Measurements from ENCODE around the gene GTF2F1. TPM values are rescaled to one million over a fixed set of nuclear protein-coding genes. Genes with fewer than 3 reads are reported as not detected.
A peak's percentile ranks its signal among the peaks of the same experiment; 100 is the strongest.

Gene GTF2F1
- total RNA-seq, 1 experiment from 2014 or later: 89.4 TPM

GRCh38 chr19:6373813-6374108 is 19.2 kb downstream of the GTF2F1 start:
- Histone ChIP-seq H3K36me3 (ENCODE audit: low read depth, low read length) (peaks cover 5% of the 10 kb centered on the region; the same call in 1 of the 2 replicates), H3K79me2 (ENCODE audit: low read length) (no peaks in the 10 kb centered on the region), H3K9me3 (ENCODE audit: low read length) (no peaks in the 10 kb centered on the region), H3K9ac (ENCODE audit: low read length) (peak overlapping the region; percentile 22; the same call in 1 of the 2 replicates), H3K27me3 (ENCODE audit: low read length) (no peaks in the 10 kb centered on the region), H3K4me3 (ENCODE audit: low read length) (peak overlapping the region; percentile 65), H4K20me1 (ENCODE audit: low read length) (no peaks in the 10 kb centered on the region), H2AFZ (ENCODE audit: low read length) (peak overlapping the region; percentile 77), H3K4me1 (ENCODE audit: insufficient read depth, low read length) (peaks cover 9% of the 10 kb centered on the region), H3F3A (ENCODE audit: low read length, unreplicated experiment) (no peaks in the 10 kb centered on the region), H3K4me2 (ENCODE audit: low read length) (peak overlapping the region; percentile 83), H3K27ac (ENCODE audit: low read length) (no peak overlapping the region), H3K9me2 (replicated peaks; ENCODE audit: low read length) (no peaks in the 10 kb centered on the region)
- POLR2A ChIA-PET (ENCODE audit: unreplicated experiment): no interaction called here
- intact Hi-C loops (cut with micrococcal nuclease): loop anchor here (2.0 kb wide), 1 partner anchor 87 kb away; no protein-coding TSS in a partner anchor
- ATAC-seq: no peak
- CTCF ChIA-PET: no interaction called here
- BruUV-seq (replicated peaks): no TSS peak
- no peak for DNase-seq
- TF ChIP-seq EZH2 (IDR thresholded peaks at IDR 0.05; ENCODE audit: low read length, unreplicated experiment): no peak

GRCh38 chr19:6373096-6373812 is 19.7 kb downstream of the GTF2F1 start:
- no TSS peak for BruUV-seq (replicated peaks)
- Histone ChIP-seq H3K4me1 (ENCODE audit: insufficient read depth, low read length) (peaks cover 9% of the 10 kb centered on the region), H3K27ac (ENCODE audit: low read length) (peak overlapping the region; percentile 64), H3K9me2 (replicated peaks; ENCODE audit: low read length) (no peaks in the 10 kb centered on the region), H3K36me3 (ENCODE audit: low read depth, low read length) (peaks cover 10% of the 10 kb centered on the region; the same call in 1 of the 2 replicates), H3K4me3 (ENCODE audit: low read length) (peak overlapping the region; percentile 79), H3K79me2 (ENCODE audit: low read length) (no peaks in the 10 kb centered on the region), H3K9me3 (ENCODE audit: low read length) (no peaks in the 10 kb centered on the region), H3K27me3 (ENCODE audit: low read length) (no peaks in the 10 kb centered on the region), H3K9ac (ENCODE audit: low read length) (peak overlapping the region; percentile 70), H4K20me1 (ENCODE audit: low read length) (no peaks in the 10 kb centered on the region), H3F3A (ENCODE audit: low read length, unreplicated experiment) (no peaks in the 10 kb centered on the region), H2AFZ (ENCODE audit: low read length) (peak overlapping the region; percentile 92), H3K4me2 (ENCODE audit: low read length) (peak overlapping the region; percentile 83)
- intact Hi-C loops (cut with micrococcal nuclease): loop anchor here (2.0 kb wide), 1 partner anchor 88 kb away; no protein-coding TSS in a partner anchor
- ChIA-PET CTCF (interaction anchor here (0.6 to 1.1 kb wide), 3 partner anchors 12 to 490 kb away, joined by 6 to 8 read pairs (median 6); partner anchors contain the start of gene CLPP), POLR2A (ENCODE audit: unreplicated experiment) (interaction anchor here (0.5 to 1.0 kb wide), 4 partner anchors 52 to 751 kb away, joined by 3 to 10 read pairs (median 6); partner anchors contain the start of genes KHSRP and SAFB2)
- no peak for TF ChIP-seq CTCF (conservative IDR thresholded peaks at IDR 0.05; ENCODE audit: low read depth, low read length)
- TF ChIP-seq EZH2 (IDR thresholded peaks at IDR 0.05; ENCODE audit: low read length, unreplicated experiment): no peak
- TF ChIP-seq EZH2phosphoT487 (IDR thresholded peaks at IDR 0.05; ENCODE audit: borderline replicate concordance, low read length): no peak
- peak; percentile 73 for ATAC-seq
- DNase-seq: peak; percentile 98

- ChIA-PET POLR2A (ENCODE audit: unreplicated experiment) (interaction anchor here (0.5 to 1.0 kb wide), 5 partner anchors 52 to 750 kb away, joined by 3 to 10 read pairs (median 4); partner anchors contain the start of genes KHSRP and SAFB2), CTCF (interaction anchor here (0.5 to 1.1 kb wide), 4 partner anchors 11 to 491 kb away, joined by 4 to 8 read pairs (median 6); partner anchors contain the start of gene CLPP)
- Histone ChIP-seq H3K4me1 (ENCODE audit: insufficient read depth, low read length) (peaks cover 9% of the 10 kb centered on the region), H3K4me2 (ENCODE audit: low read length) (peak within 1 kb of the TSS; percentile 83), H3K9me3 (ENCODE audit: low read length) (no peaks in the 10 kb centered on the region), H3K9me2 (replicated peaks; ENCODE audit: low read length) (no peaks in the 10 kb centered on the region), H3K4me3 (ENCODE audit: low read length) (peak within 1 kb of the TSS; percentile 79), H3K27me3 (ENCODE audit: low read length) (no peaks in the 10 kb centered on the region), H3K79me2 (ENCODE audit: low read length) (no peaks in the 10 kb centered on the region), H3F3A (ENCODE audit: low read length, unreplicated experiment) (no peaks in the 10 kb centered on the region), H3K27ac (ENCODE audit: low read length) (peak within 1 kb of the TSS; percentile 64), H2AFZ (ENCODE audit: low read length) (peak within 1 kb of the TSS; percentile 92), H3K9ac (ENCODE audit: low read length) (peak within 1 kb of the TSS; percentile 70), H3K36me3 (ENCODE audit: low read depth, low read length) (peaks cover 10% of the 10 kb centered on the region; the same call in 1 of the 2 replicates), H4K20me1 (ENCODE audit: low read length) (no peaks in the 10 kb centered on the region)
- TF ChIP-seq CTCF (conservative IDR thresholded peaks at IDR 0.05; ENCODE audit: low read depth, low read length) (no peak), EZH2phosphoT487 (IDR thresholded peaks at IDR 0.05; ENCODE audit: borderline replicate concordance, low read length) (no peak), EZH2 (IDR thresholded peaks at IDR 0.05; ENCODE audit: low read length, unreplicated experiment) (no peak)
- peak; percentile 100 for DNase-seq
- intact Hi-C loops (cut with micrococcal nuclease): loop anchor here (1.0 to 2.0 kb wide), 3 partner anchors 21 to 88 kb away; partner anchors contain the start of gene GTF2F1
- peak; percentile 87 for ATAC-seq
- BruUV-seq (replicated peaks): no TSS peak
These were observed 20.3 kb downstream of the GTF2F1 start, which contains the start of gene ALKBH7 for GRCh38 chr19:6372594-6373095. Gene ALKBH7 (plus strand): TSS chr19:6372794. CDS start chr19:6372821, 27 bp downstream.
